ENCODE measurements around the gene HCK. TPM values are rescaled to one million over a fixed set of nuclear protein-coding genes. Genes with fewer than 3 reads are reported as not detected.
A peak's percentile ranks its signal among the peaks of the same experiment; 100 is the strongest.

The HCK gene
- total RNA-seq, 1 experiment from 2014 or later = 1.3 TPM

DNA sequence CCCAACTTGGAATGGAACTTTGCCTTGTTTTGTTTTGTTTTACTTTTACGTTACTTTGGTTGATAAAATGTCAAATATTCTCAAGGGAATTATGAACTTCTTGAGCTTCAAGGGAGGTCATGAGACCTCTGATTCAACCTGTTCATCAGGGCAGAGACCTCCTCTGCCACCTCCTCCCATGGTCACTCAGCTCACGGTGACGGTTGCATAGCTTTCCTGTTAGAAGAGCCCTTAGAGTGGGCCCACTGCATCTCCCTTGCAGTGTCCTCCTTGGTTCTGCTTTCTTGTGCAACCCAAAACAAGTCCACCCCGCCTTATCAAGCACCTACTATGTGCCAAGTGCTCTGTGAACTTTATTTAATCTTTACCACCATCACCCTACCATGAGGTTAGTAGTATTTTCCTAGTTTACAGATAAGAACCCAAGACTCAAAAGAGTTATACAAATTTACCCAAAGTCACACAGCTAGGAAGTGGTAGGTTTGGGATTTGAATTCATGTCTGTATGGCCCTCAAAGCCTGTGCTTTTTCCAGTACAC lies 72.9 kb downstream of the HCK start (continued):
- TF ChIP-seq, protein P1, sequence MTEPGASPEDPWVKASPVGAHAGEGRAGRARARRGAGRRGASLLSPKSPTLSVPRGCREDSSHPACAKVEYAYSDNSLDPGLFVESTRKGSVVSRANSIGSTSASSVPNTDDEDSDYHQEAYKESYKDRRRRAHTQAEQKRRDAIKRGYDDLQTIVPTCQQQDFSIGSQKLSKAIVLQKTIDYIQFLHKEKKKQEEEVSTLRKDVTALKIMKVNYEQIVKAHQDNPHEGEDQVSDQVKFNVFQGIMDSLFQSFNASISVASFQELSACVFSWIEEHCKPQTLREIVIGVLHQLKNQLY (CRISPR knock-in tag; IDR thresholded peaks at IDR 0.05) = no peak
- TF ChIP-seq, protein P2, sequence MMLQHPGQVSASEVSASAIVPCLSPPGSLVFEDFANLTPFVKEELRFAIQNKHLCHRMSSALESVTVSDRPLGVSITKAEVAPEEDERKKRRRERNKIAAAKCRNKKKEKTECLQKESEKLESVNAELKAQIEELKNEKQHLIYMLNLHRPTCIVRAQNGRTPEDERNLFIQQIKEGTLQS (CRISPR knock-in tag; conservative IDR thresholded peaks at IDR 0.05) = no peak
- TF ChIP-seq SMAD3 (CRISPR knock-in tag; IDR thresholded peaks at IDR 0.05; ENCODE audit: borderline replicate concordance) = no peak
- TF ChIP-seq, protein P3, sequence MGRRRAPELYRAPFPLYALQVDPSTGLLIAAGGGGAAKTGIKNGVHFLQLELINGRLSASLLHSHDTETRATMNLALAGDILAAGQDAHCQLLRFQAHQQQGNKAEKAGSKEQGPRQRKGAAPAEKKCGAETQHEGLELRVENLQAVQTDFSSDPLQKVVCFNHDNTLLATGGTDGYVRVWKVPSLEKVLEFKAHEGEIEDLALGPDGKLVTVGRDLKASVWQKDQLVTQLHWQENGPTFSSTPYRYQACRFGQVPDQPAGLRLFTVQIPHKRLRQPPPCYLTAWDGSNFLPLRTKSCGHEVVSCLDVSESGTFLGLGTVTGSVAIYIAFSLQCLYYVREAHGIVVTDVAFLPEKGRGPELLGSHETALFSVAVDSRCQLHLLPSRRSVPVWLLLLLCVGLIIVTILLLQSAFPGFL (CRISPR knock-in tag; IDR thresholded peaks at IDR 0.05; ENCODE audit: borderline replicate concordance) = no peak

DNA sequence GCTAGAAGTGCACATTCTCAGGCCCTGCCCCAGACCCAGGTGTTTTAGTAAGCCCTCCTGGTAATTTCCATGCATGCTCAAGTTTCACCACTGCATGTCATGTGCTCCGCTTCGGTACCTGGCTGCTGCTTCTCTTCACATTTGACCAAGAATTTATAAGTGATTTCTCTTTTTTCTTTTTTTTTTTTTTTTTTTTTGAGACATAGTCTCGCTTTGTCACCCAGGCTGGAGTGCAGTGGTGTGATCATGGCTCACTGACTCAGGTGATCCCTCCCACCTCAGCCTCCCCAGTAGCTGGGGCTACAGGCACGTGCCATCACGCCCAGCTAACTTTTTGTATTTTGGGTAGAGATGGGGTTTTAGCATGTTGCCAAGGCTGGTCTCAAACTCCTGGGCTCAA lies 73.5 kb downstream of the HCK start:
- Mint-ChIP-seq H3K4me1 (peaks cover 17% of the 10 kb centered on the region), H3K4me3 (no peak overlapping the region), H3K9me3 (peaks cover 10% of the 10 kb centered on the region), H3K27ac (no peak overlapping the region), H3K36me3 (peaks cover 21% of the 10 kb centered on the region), H3K27me3 (ENCODE audit: low read depth) (no peaks in the 10 kb centered on the region)
- TF ChIP-seq, protein P4, sequence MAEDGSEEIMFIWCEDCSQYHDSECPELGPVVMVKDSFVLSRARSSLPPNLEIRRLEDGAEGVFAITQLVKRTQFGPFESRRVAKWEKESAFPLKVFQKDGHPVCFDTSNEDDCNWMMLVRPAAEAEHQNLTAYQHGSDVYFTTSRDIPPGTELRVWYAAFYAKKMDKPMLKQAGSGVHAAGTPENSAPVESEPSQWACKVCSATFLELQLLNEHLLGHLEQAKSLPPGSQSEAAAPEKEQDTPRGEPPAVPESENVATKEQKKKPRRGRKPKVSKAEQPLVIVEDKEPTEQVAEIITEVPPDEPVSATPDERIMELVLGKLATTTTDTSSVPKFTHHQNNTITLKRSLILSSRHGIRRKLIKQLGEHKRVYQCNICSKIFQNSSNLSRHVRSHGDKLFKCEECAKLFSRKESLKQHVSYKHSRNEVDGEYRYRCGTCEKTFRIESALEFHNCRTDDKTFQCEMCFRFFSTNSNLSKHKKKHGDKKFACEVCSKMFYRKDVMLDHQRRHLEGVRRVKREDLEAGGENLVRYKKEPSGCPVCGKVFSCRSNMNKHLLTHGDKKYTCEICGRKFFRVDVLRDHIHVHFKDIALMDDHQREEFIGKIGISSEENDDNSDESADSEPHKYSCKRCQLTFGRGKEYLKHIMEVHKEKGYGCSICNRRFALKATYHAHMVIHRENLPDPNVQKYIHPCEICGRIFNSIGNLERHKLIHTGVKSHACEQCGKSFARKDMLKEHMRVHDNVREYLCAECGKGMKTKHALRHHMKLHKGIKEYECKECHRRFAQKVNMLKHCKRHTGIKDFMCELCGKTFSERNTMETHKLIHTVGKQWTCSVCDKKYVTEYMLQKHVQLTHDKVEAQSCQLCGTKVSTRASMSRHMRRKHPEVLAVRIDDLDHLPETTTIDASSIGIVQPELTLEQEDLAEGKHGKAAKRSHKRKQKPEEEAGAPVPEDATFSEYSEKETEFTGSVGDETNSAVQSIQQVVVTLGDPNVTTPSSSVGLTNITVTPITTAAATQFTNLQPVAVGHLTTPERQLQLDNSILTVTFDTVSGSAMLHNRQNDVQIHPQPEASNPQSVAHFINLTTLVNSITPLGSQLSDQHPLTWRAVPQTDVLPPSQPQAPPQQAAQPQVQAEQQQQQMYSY (CRISPR knock-in tag; IDR thresholded peaks at IDR 0.05) = no peak
- TF ChIP-seq, protein P3 (CRISPR knock-in tag; IDR thresholded peaks at IDR 0.05; ENCODE audit: borderline replicate concordance) = no peak
- TF ChIP-seq NR1H2 (CRISPR knock-in tag; IDR thresholded peaks at IDR 0.05) (no peak), JUN (CRISPR knock-in tag; IDR thresholded peaks at IDR 0.05) (no peak), ZNF671 (CRISPR knock-in tag; IDR thresholded peaks at IDR 0.05) (no peak), PRRX2 (CRISPR knock-in tag; IDR thresholded peaks at IDR 0.05) (no peak)
- TF ChIP-seq, protein P2 (CRISPR knock-in tag; conservative IDR thresholded peaks at IDR 0.05) = no peak
- POLR2A ChIA-PET = no interaction called here
- DNase-seq (ENCODE audit: low spot score) = no peak
- no peak for ATAC-seq
- CTCF ChIA-PET = no interaction called here

DNA sequence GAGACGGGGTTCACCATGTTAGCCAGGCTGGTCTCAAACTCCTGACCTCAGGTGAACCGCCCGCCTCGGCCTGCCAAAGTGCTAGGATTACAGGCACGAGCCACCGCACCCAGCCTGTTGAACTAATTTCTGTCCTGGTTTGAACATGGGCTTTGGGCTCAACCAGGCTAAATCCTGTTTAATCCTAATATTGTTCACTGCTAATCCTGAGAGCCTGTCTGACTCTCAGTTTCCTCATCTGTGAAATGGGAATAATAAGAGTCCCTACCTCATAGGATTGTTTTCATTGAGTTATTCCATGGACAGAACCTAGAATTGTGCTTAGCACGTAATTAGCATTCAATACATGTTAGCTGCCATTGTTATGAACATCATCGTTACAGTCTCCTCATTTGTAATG lies 74.9 kb downstream of the HCK start:
- Mint-ChIP-seq H3K9me3 (peaks cover 10% of the 10 kb centered on the region), H3K27ac (0 out of 2 replicates have a peak overlapping the region, but pooled peaks have one; percentile 32), H3K4me3 (no peak overlapping the region), H3K36me3 (peaks cover 21% of the 10 kb centered on the region), H3K27me3 (ENCODE audit: low read depth) (no peaks in the 10 kb centered on the region), H3K4me1 (peaks cover 24% of the 10 kb centered on the region)
- CTCF ChIA-PET = no interaction called here
- ATAC-seq (no peak), DNase-seq (ENCODE audit: low spot score) (no peak)
- POLR2A ChIA-PET = no interaction called here
- TF ChIP-seq ESRRA (CRISPR knock-in tag; IDR thresholded peaks at IDR 0.05; ENCODE audit: borderline replicate concordance) = no peak
- TF ChIP-seq, protein P5, sequence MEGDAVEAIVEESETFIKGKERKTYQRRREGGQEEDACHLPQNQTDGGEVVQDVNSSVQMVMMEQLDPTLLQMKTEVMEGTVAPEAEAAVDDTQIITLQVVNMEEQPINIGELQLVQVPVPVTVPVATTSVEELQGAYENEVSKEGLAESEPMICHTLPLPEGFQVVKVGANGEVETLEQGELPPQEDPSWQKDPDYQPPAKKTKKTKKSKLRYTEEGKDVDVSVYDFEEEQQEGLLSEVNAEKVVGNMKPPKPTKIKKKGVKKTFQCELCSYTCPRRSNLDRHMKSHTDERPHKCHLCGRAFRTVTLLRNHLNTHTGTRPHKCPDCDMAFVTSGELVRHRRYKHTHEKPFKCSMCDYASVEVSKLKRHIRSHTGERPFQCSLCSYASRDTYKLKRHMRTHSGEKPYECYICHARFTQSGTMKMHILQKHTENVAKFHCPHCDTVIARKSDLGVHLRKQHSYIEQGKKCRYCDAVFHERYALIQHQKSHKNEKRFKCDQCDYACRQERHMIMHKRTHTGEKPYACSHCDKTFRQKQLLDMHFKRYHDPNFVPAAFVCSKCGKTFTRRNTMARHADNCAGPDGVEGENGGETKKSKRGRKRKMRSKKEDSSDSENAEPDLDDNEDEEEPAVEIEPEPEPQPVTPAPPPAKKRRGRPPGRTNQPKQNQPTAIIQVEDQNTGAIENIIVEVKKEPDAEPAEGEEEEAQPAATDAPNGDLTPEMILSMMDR (IDR thresholded peaks at IDR 0.05) = no peak

All from WTC11 (cell line).